GM12874 (cell line): ENCODE results near the gene ARID3C.

Source experiments
- CTCF ChIP-seq: IDR thresholded peaks from 2 replicates; pipeline ENCODE4 v1.5.1; 2011; ENCODE audit warnings: low read depth, mild to moderate bottlenecking, control low read depth, low read length, moderate library complexity; ENCODE audit not compliant: insufficient read depth

Gene ARID3C

GRCh38 chr9:34580358-34580757, 48.5 kb downstream of the ARID3C start:
- TF ChIP-seq CTCF = no peak

- no peak for TF ChIP-seq CTCF
Measured at GRCh38 chr9:34579808-34580163, 49.1 kb downstream of the ARID3C start.

- no peak for TF ChIP-seq CTCF
Measured at GRCh38 chr9:34579104-34579807, 49.6 kb downstream of the ARID3C start.

- TF ChIP-seq CTCF = no peak
Measured at GRCh38 chr9:34578241-34579103, 50.4 kb downstream of the ARID3C start.

- no peak for TF ChIP-seq CTCF
Measured at GRCh38 chr9:34577400-34578240, 51.2 kb downstream of the ARID3C start.

GRCh38 chr9:34576597-34577399, 52.1 kb downstream of the ARID3C start:
- no peak for TF ChIP-seq CTCF
